HepG2 (cell line): ENCODE results near the gene SERTAD1. TPM values are rescaled to one million over a fixed set of nuclear protein-coding genes. Genes with fewer than 3 reads are reported as not detected.

Experiments
- ATAC-seq: fragments of 200-7000 bp; cut with Tn5 transposase; 3 replicates; pipeline ENCODE4 v1.9.1; 2020; ENCODE audit warnings: mild to moderate bottlenecking, moderate library complexity
- BruUV-seq: library from RNA; stranded (reverse); fragments of 400-500 nt; replicated peaks from 2 replicates; lab custom pipeline; 2021; lab: Mats Ljungman, UMichigan
- CTCF ChIA-PET: fragments of 300-600 bp; formaldehyde crosslinking; extraction: SDS; loops from one replicate; lab custom pipeline; 2021; ENCODE audit warnings: low total read pairs, inconsistent platforms, low intra/inter-chr PET ratio; lab: Yijun Ruan, JAX
- POLR2A ChIA-PET: fragments of 350-600 bp; sonication (Branson Sonifier 250); formaldehyde crosslinking; loops from one replicate; lab custom pipeline; 2020; ENCODE audit warnings: antibody characterized with exemption, inconsistent platforms; lab: Yijun Ruan, JAX
- DNase-seq: peaks from one replicate; pipeline ENCODE4 v3.0.0-alpha.2; 2015; ENCODE audit warnings: low spot score
- FAIRE-seq: peaks from 3 replicates; lab custom pipeline; 2011; peaks lifted over from hg19 to GRCh38; lab: Jason Lieb, UNC
- H2AFZ ChIP-seq: one replicate; pipeline ENCODE4 v1.6.1; 2011; ENCODE audit warnings: low read length, inconsistent platforms
- H3K27ac ChIP-seq: fragments of 300-600 bp; 3 replicates; pipeline ENCODE4 v1.8.0; 2011; ENCODE audit warnings: mixed run types, mild to moderate bottlenecking, mixed read lengths, low read length, inconsistent platforms; ENCODE audit not compliant: insufficient read depth; ENCODE audit errors: extremely low read length
- H3K27me3 ChIP-seq, 2 experiments: fragments of 200-600 bp in 1 of 2; 2 replicates in 1 of 2; 3 replicates in 1 of 2; pipeline versions ENCODE4 v1.6.0 to v1.8.0; 2011; ENCODE audit warnings: low read length in 2 of 2, mild to moderate bottlenecking in 2 of 2, moderate library complexity in 2 of 2, inconsistent platforms in 1 of 2; ENCODE audit not compliant: insufficient read depth in 2 of 2, control insufficient read depth in 1 of 2
- H3K36me3 ChIP-seq, 2 experiments: fragments of 200-600 bp in 1 of 2; replicated peaks in 1 of 2; 2 replicates in 1 of 2; 3 replicates in 1 of 2; pipeline versions ENCODE4 v1.5.1 to v1.8.0; 2011; ENCODE audit warnings: low read length in 2 of 2, inconsistent platforms in 1 of 2; ENCODE audit not compliant: insufficient read depth in 2 of 2, control insufficient read depth in 1 of 2
- H3K4me1 ChIP-seq: 2 replicates; pipeline ENCODE4 v1.5.1; 2012; ENCODE audit warnings: low read length, inconsistent platforms; ENCODE audit not compliant: insufficient read depth
- H3K4me2 ChIP-seq: 2 replicates; pipeline ENCODE4 v1.6.0; 2011; ENCODE audit warnings: low read depth, low read length, inconsistent platforms
- H3K4me3 ChIP-seq, 3 experiments: fragments of 200-600 bp in 1 of 3; sonication (generic), shearing (Covaris generic) in 1 of 3; replicated peaks in 1 of 3; 2 replicates each; pipeline ENCODE4 v1.5.1; 2011 to 2016; ENCODE audit warnings: low read length in 3 of 3, inconsistent platforms in 2 of 3, low read depth in 2 of 3, mild to moderate bottlenecking in 2 of 3, control low read depth in 1 of 3, mixed read lengths in 1 of 3; ENCODE audit not compliant: insufficient read depth in 1 of 3
- H3K79me2 ChIP-seq: one replicate; pipeline ENCODE4 v1.6.1; 2011; ENCODE audit warnings: low read length, inconsistent platforms; ENCODE audit not compliant: insufficient read depth
- H3K9ac ChIP-seq: 2 replicates; pipeline ENCODE4 v1.6.0; 2011; ENCODE audit warnings: mild to moderate bottlenecking, low read depth, low read length, inconsistent platforms; ENCODE audit not compliant: insufficient read depth
- H3K9me3 ChIP-seq: 2 replicates; pipeline ENCODE4 v1.5.1; 2012; ENCODE audit warnings: mild to moderate bottlenecking, low read length
- H4K20me1 ChIP-seq: 2 replicates; pipeline ENCODE4 v1.6.0; 2011; ENCODE audit warnings: inconsistent platforms, mild to moderate bottlenecking, low read length, moderate library complexity; ENCODE audit not compliant: insufficient read depth
- ARHGAP35 ChIP-seq: sonication (generic); formaldehyde crosslinking; IDR thresholded peaks from 2 replicates; pipeline ENCODE4 v1.9.0; 2022; ENCODE audit warnings: mild to moderate bottlenecking, inconsistent platforms, moderate library complexity, missing genetic modification reagents, borderline replicate concordance
- ARNT ChIP-seq: fragments of 450-650 bp; IDR thresholded peaks from 2 replicates; pipeline ENCODE4 v1.6.1; 2017
- ATM ChIP-seq: fragments of 450-650 bp; IDR thresholded peaks from 2 replicates; pipeline ENCODE4 v1.7.1; 2017; ENCODE audit warnings: mild to moderate bottlenecking, borderline replicate concordance
- GMEB1 ChIP-seq: sonication (generic); formaldehyde crosslinking; IDR thresholded peaks from 2 replicates; pipeline ENCODE4 v1.5.1; 2020; ENCODE audit warnings: missing genetic modification reagents, mild to moderate bottlenecking, borderline replicate concordance
- KAT7 ChIP-seq: IDR thresholded peaks from 2 replicates; pipeline ENCODE4 v1.6.1; 2018; ENCODE audit warnings: borderline replicate concordance, missing compliant biosample characterization
- RFXANK ChIP-seq: IDR thresholded peaks from 2 replicates; pipeline ENCODE4 v1.6.1; 2016
- SRSF9 ChIP-seq: fragments of 200-400 bp; formaldehyde crosslinking; IDR thresholded peaks from 2 replicates; pipeline ENCODE4 v1.6.1; 2018; ENCODE audit warnings: borderline replicate concordance, mild to moderate bottlenecking, low read depth, low read length; ENCODE audit not compliant: insufficient read depth, poor library complexity, severe bottlenecking
- ZNF143 ChIP-seq: sonication (generic); formaldehyde crosslinking; IDR thresholded peaks from 2 replicates; pipeline ENCODE4 v1.4.0; 2020; ENCODE audit warnings: missing genetic modification reagents
- ZNF34 ChIP-seq: sonication (generic); formaldehyde crosslinking; IDR thresholded peaks from 2 replicates; pipeline ENCODE4 v1.4.0; 2020; ENCODE audit warnings: mild to moderate bottlenecking, missing genetic modification reagents, borderline replicate concordance
- ZNF407 ChIP-seq: sonication (generic); formaldehyde crosslinking; IDR thresholded peaks from one replicate; pipeline ENCODE4 v1.5.1; 2020; ENCODE audit warnings: mild to moderate bottlenecking, missing genetic modification reagents; ENCODE audit errors: not compliant biosample characterization
- ZNF468 ChIP-seq: sonication (generic); formaldehyde crosslinking; IDR thresholded peaks from 2 replicates; pipeline ENCODE4 v1.8.0; 2022; ENCODE audit warnings: mild to moderate bottlenecking, moderate library complexity, missing genetic modification reagents
- ZNF878 ChIP-seq: sonication (generic); formaldehyde crosslinking; IDR thresholded peaks from 2 replicates; pipeline ENCODE4 v1.8.1; 2023; ENCODE audit warnings: mild to moderate bottlenecking, missing genetic modification reagents, moderate library complexity
- ZSCAN25 ChIP-seq: sonication (generic); formaldehyde crosslinking; IDR thresholded peaks from 2 replicates; pipeline ENCODE4 v1.8.0; 2022; ENCODE audit warnings: mild to moderate bottlenecking, missing genetic modification reagents
- WGBS: methylation state at CpG from one replicate; pipeline ENCODE4 v1.1.6; 2017; ENCODE audit warnings: low lambda C conversion rate; 5-methylcytosine and 5-hydroxymethylcytosine counted together
- in situ Hi-C: cut with HindIII; loops from 2 replicates; pipeline ENCODE4 v1.10.0; 2017; ENCODE audit warnings: low pct_unique_long_range_greater_than_20kb; ENCODE audit not compliant: extremely low pct_ligation_motif_present
- intact Hi-C: fragments of 100-400 bp; cut with micrococcal nuclease; formaldehyde crosslinking; loops from one replicate; pipeline ENCODE4 v1.10.0; 2022; ENCODE audit not compliant: unreplicated experiment
- polyA plus RNA-seq, 8 experiments: library from polyadenylated mRNA; depleted of rRNA in 3 of 8; stranded (reverse) in 7 of 8; unstranded in 1 of 8; fragments of >200 nt; fragmentation: Illumina TruSeq in 4 of 8; extraction: Trizol in 4 of 8; gene quantifications; 2 replicates each; pipeline versions ENCODE4 v1.2.1 to v1.2.3, GENCODE V29; 2011 to 2016; ENCODE audit warnings: low read depth in 4 of 8, missing spikeins in 1 of 8, mixed read lengths in 1 of 8; ENCODE audit not compliant: insufficient read depth in 1 of 8
- total RNA-seq, 5 experiments: library from RNA; depleted of rRNA; stranded (reverse); fragments of >200 nt; fragmentation: Illumina TruSeq; extraction: Trizol; gene quantifications; 2 replicates each; pipeline ENCODE4 v1.2.3, GENCODE V29; 2016; ENCODE audit warnings: low read depth in 1 of 5

The SERTAD1 gene
- total and polyA plus RNA-seq, 2 of the 13 experiments (the other 11 are each of a cell fraction or from before 2014, with no cell fraction given), result 4.3 to 4.5 TPM

- no peaks in the 10 kb centered on the region for H3K36me3 ChIP-seq
- POLR2A ChIA-PET, result interaction anchor here (1.5 kb wide), 1 partner anchor 10 kb away, joined by 3 read pairs; no protein-coding TSS in a partner anchor
- H4K20me1 ChIP-seq, result no peaks in the 10 kb centered on the region
- no peak overlapping the region for H3K27ac ChIP-seq
- no TSS peak for BruUV-seq
- CTCF ChIA-PET, result no interaction called here
- H3K79me2 ChIP-seq, result no peaks in the 10 kb centered on the region
- H3K4me3 ChIP-seq, result no peak overlapping the region
- H3K9me3 ChIP-seq, result no peaks in the 10 kb centered on the region
- intact Hi-C loops (loop anchor here (5.0 kb wide), 1 partner anchor 87 kb away; no protein-coding TSS in a partner anchor), in situ Hi-C loops (no loop called here)
- ATAC-seq (no peak), FAIRE-seq (no peak), DNase-seq (no peak)
- H2AFZ ChIP-seq, result no peak overlapping the region
- peaks cover 10 to 35% of the 10 kb centered on the region in 2 experiments; a peak in 4 of 5 replicates for H3K27me3 ChIP-seq
- peaks cover 2% of the 10 kb centered on the region for H3K4me1 ChIP-seq
- 53% methylated on average over 17 of the region's 41 CpGs for WGBS
- H3K9ac ChIP-seq, result no peak overlapping the region
- no peak overlapping the region for H3K4me2 ChIP-seq
- TF ChIP-seq ZNF407 (CRISPR knock-in tag) (no peak), ZNF34 (no peak), KAT7 (CRISPR knock-in tag) (no peak), ZSCAN25 (CRISPR knock-in tag) (no peak), SRSF9 (no peak), ARHGAP35 (CRISPR knock-in tag) (no peak), ZNF143 (CRISPR knock-in tag) (no peak), ARNT (no peak), GMEB1 (no peak), RFXANK (CRISPR knock-in tag) (no peak), ZNF878 (CRISPR knock-in tag) (no peak), ZNF468 (CRISPR knock-in tag) (no peak), ATM (no peak)
These were observed 31.6 kb downstream of the SERTAD1 start for GRCh38 chr19:40393894-40394815.
